Epithelial cell of proximal tubule (primary cell): ENCODE data around the gene STOX1. TPM values are rescaled to one million over a fixed set of nuclear protein-coding genes. Genes with fewer than 3 reads are reported as not detected.

Experiments used
- DNase-seq: peaks from one replicate; pipeline ENCODE4 v3.0.0-alpha.2; 2011; ENCODE audit warnings: low read depth
- H3K4me3 ChIP-seq: 2 replicates; pipeline ENCODE4 v1.5.1; 2011; ENCODE audit warnings: low read depth, mild to moderate bottlenecking, low read length
- CTCF ChIP-seq: conservative IDR thresholded peaks from 2 replicates; pipeline ENCODE4 v1.5.1; 2012; ENCODE audit warnings: low read depth, mild to moderate bottlenecking, low read length
- total RNA-seq: library from RNA; depleted of rRNA; stranded (reverse); fragments of >200 nt; gene quantifications from 2 replicates; pipeline ENCODE4 v1.2.3, GENCODE V29; 2015

Gene STOX1
- total RNA-seq, 1 donor from 2014 or later: 0.23 TPM

DNA sequence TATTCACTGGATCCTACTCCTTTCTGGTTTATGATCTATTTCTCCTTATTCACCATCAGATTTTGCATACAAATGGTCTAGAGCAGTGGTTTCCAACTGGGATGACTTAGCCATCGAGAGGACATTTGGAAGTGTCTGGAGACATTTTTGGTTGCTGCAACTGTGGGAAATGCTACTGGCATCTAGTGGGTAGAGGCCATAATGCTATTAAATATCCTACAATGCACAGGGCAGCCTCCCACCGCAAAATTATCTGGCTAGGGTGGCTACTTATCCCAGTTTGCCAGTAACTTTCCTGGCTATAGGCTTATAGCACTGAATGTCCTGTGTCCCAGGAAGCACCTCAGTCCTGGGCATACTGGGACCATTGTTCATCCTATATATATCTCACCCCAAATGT is 52.3 kb downstream of the STOX1 start:
- no peak overlapping the region for H3K4me3 ChIP-seq
- no peak for DNase-seq
- TF ChIP-seq CTCF: no peak

DNA sequence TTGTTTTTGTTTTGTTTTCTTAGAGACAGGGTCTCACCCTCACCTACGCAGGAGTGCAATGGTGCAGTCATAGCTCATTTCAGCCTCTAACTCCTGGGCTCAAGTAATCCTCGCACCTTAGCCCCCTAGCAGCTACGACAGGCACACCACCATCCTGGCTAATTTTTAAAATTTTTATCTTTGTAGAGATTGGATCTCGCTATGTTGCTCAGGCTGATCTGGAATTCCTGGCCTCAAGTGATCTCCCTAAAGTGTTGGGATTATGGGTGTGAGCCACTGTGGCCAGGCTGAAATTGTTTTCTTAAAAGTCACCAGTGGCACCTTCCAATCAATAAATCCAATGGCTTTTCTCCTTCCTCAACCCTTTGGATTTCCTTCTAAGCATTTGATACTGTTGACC is 52.9 kb downstream of the STOX1 start:
- no peak overlapping the region for H3K4me3 ChIP-seq
- TF ChIP-seq CTCF: no peak
- no peak for DNase-seq

GRCh38 chr10:68895041-68895440 is 67.7 kb downstream of the STOX1 start:
- no peak overlapping the region for H3K4me3 ChIP-seq
- TF ChIP-seq CTCF: no peak
- DNase-seq: no peak

DNA sequence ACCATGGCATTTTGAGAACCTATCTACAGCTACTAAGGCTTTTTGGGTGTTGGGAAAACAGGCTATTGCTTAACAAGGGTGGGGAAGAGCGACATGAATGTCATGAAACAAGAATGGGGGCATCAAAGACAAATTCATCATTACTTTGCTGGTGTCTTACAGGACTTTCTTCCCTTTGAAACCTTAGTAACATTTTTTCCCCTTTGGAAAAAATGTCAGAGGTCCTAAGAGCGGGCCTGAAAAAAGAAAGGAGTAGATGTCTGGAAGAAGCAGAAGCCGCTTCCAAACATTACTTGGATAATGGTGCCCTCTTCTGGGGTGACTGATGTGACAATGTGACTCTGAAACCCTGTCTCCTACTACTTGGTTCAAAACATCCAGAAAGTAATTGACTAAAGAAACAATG is 70.0 kb downstream of the STOX1 start:
- peak; percentile 62 for TF ChIP-seq CTCF
- peak; percentile 30 for DNase-seq

GRCh38 chr10:68899186-68899745 is 71.9 kb downstream of the STOX1 start:
- no peak overlapping the region for H3K4me3 ChIP-seq
- DNase-seq: no peak
- TF ChIP-seq CTCF: no peak

More for the DNA sequence above, 70.0 kb downstream of the STOX1 start:
- no peak overlapping the region for H3K4me3 ChIP-seq

DNA sequence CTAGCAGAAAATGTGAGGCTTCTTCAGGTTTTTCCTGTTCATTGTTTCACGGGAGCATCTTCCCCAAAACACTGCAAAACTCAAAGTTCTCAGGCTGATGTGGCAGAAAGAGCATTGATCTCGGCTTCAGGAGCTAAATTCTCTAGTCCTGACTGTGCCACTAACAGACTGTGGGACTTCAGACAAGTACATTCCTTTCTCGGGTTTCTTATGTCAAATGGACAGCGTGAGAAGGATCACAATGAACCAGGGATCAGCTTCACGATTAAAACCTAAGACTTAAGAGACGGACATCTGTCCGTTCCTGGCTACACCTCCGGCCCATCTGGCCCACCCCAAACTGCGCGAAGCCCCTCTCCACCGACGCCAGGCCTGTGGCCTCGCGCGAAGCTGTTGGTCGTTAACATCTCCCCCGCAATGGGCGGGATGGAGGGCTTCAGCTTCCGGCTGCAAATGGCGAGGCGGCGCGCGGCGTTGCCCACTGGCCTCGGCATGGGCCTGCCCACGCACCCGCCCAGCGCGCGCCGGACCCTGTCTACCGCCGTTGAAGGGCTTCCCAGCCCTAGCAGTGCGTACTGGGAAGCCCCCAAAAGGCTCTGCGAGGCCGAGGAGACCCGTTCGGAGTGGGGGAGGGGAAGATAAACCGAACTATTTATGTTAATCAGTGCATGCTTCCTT is 73.2 kb downstream of the STOX1 start:
- H3K4me3 ChIP-seq: peak overlapping the region; percentile 80
- TF ChIP-seq CTCF: no peak
- peak; percentile 33 for DNase-seq
